ENCODE data around the gene ORAI2.
"Not testable (repeated sequence)": the region's sequence is repeated elsewhere in the genome, so short reads cannot be mapped to it uniquely, and the experiment has no call there.

Gene ORAI2

DNA sequence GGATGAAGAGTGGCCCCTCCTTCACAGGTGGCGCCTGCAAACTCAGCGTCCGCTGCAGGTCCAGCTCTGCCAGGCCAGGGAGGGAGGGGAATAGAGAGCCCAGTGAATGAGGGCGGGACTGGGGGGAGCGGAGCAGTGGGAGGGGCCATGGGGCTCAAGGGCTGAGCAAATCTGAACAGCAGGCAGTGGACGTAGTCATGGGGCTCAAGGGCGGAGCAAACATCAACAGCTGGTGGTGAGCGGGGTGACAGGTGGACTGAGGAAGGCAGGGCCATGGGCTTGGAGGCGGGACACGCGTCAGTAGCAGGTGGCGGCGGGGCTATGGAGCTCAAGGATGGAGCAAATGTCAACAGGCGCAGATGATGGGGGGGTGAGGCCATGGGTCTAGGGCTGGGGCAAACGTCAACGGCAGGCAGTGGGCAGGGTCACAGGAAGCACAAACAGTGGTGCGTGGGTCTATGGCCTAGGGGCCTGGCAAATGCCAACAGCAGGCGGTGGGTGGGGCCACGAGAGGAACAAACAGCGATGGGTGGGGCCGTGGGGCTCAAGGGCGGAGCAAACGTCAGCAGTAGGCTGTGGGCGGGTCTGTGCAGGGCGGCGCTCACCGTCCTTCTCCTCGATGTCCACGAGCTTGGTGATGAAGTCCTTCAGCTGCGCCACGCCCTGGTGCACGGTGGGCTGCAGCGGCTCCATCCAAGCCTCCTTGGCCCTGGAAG is 60.0 kb downstream of the ORAI2 start:
- H3K9me3 ChIP-seq (ENCODE audit: control extremely low read depth in 1 of 5, control insufficient read depth in 4 of 5, insufficient read depth in 2 of 5, low read depth in 1 of 5, low read length in 4 of 5); POLR2A ChIA-PET; H3K4me3 ChIP-seq (ENCODE audit: control insufficient read depth in 1 of 7, extremely low read depth in 1 of 7, insufficient read depth in 4 of 7, low read depth in 2 of 7, low read length in 6 of 7); H3K27ac ChIP-seq (ENCODE audit: insufficient read depth in 1 of 2, low read depth in 1 of 2, low read length in 2 of 2, poor library complexity in 1 of 2, severe bottlenecking in 2 of 2); H3K27me3 ChIP-seq (replicated peaks in 2 of 5; ENCODE audit: control insufficient read depth in 4 of 5, insufficient read depth in 5 of 5, low read length in 4 of 5); H3K4me1 ChIP-seq (ENCODE audit: control extremely low read depth in 1 of 4, control insufficient read depth in 4 of 4, insufficient read depth in 4 of 4, low read length in 3 of 4); DNase-seq; H3K36me3 ChIP-seq (ENCODE audit: control insufficient read depth in 4 of 4, insufficient read depth in 4 of 4, low read length in 3 of 4); CTCF ChIA-PET: not testable (repeated sequence)
- no CpG with 5 or more reads among the region's 33 CpGs for WGBS (ENCODE audit: insufficient coverage)

DNA sequence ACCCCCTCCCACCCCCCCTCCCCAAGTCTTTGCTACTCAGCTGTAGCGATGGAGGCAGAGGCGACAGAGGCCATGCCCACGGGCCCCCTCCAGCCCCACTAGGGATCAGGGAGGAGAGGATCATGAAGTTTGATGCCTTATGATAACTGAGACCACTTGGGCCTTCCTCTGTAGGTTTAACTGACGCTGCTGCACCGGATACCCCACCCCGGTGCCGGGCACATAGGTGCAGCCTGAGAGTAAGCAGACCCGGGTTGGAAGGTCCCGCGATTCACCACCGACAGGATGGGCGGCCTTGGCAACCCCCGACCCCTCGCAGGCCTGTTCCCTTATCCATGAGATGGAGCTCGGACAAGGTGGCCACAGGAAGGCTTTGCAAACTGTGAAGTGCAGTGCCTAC is 60.7 kb downstream of the ORAI2 start:
- H3K27ac ChIP-seq (ENCODE audit: insufficient read depth in 1 of 2, low read depth in 1 of 2, low read length in 2 of 2, poor library complexity in 1 of 2, severe bottlenecking in 2 of 2); H3K4me1 ChIP-seq (ENCODE audit: control extremely low read depth in 1 of 4, control insufficient read depth in 4 of 4, insufficient read depth in 4 of 4, low read length in 3 of 4); H3K9me3 ChIP-seq (ENCODE audit: control extremely low read depth in 1 of 5, control insufficient read depth in 4 of 5, insufficient read depth in 2 of 5, low read depth in 1 of 5, low read length in 4 of 5); H3K27me3 ChIP-seq (replicated peaks in 2 of 5; ENCODE audit: control insufficient read depth in 4 of 5, insufficient read depth in 5 of 5, low read length in 4 of 5); H3K36me3 ChIP-seq (ENCODE audit: control insufficient read depth in 4 of 4, insufficient read depth in 4 of 4, low read length in 3 of 4); POLR2A ChIA-PET; DNase-seq; CTCF ChIA-PET: not testable (repeated sequence)
- peak overlapping the region in 3 of 7 experiments; percentile 42 to 64 (median 51) for H3K4me3 ChIP-seq (ENCODE audit: control insufficient read depth in 1 of 7, extremely low read depth in 1 of 7, insufficient read depth in 4 of 7, low read depth in 2 of 7, low read length in 6 of 7)
- WGBS (ENCODE audit: insufficient coverage), result no CpG with 5 or more reads among the region's 15 CpGs

DNA sequence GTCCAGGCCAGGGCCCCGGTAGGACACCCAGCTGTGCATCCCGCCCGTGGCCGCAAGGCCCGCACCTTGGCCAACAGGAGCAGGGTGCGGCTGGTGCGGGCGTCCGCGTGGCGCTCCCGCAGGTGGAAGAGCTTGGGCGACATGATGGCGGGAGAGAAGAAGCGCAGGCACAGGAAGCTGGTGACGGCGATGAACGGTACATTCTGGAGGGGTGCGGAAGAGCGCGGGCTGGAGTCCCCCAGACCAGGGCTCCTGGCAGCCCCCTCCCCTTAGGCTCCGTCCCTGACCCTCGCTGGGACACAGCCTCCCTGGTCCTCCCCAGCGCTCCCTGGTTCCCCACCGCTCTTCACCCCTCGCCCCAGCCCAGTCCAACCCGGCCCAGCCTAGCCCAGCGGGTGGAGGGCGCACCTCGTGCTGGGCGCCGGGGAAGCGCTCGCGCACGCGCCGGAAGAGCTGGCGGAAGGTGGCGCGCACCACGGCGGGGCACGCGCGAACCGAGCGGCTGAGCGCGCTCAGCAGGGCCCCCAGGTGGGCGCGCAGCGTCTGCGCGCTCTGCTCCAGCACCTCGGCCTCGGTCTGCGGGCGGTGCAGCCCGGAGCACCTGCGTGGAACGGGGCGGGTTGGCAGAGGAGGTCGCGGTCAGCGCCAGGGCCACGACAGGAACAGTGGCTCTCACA is 61.2 kb downstream of the ORAI2 start:
- WGBS (ENCODE audit: insufficient coverage), result no CpG with 5 or more reads among the region's 67 CpGs
- H3K4me1 ChIP-seq (ENCODE audit: control extremely low read depth in 1 of 4, control insufficient read depth in 4 of 4, insufficient read depth in 4 of 4, low read length in 3 of 4); CTCF ChIA-PET; H3K9me3 ChIP-seq (ENCODE audit: control extremely low read depth in 1 of 5, control insufficient read depth in 4 of 5, insufficient read depth in 2 of 5, low read depth in 1 of 5, low read length in 4 of 5); H3K36me3 ChIP-seq (ENCODE audit: control insufficient read depth in 4 of 4, insufficient read depth in 4 of 4, low read length in 3 of 4); H3K27me3 ChIP-seq (replicated peaks in 2 of 5; ENCODE audit: control insufficient read depth in 4 of 5, insufficient read depth in 5 of 5, low read length in 4 of 5); DNase-seq; H3K27ac ChIP-seq (ENCODE audit: insufficient read depth in 1 of 2, low read depth in 1 of 2, low read length in 2 of 2, poor library complexity in 1 of 2, severe bottlenecking in 2 of 2); H3K4me3 ChIP-seq (ENCODE audit: control insufficient read depth in 1 of 7, extremely low read depth in 1 of 7, insufficient read depth in 4 of 7, low read depth in 2 of 7, low read length in 6 of 7); POLR2A ChIA-PET: not testable (repeated sequence)

DNA sequence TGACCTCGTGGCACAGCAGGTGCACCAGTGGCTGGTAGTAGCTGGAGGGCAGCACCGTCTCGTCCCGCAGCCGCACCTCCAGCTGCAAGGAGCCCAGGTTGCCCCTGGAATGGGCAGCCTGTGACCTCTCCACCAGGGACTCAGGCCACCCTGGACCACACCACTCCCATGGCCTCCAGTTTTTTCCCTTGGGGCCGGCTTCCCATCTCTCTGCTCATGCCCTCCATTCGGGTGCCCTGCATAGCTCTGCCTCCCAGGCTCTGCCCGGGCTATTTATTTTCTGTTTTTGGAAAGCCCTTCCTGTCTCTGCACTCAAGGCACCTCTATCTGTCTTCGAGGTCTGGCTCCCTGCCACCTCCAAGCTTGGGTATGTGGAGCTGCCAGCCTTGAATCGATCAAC is 63.5 kb downstream of the ORAI2 start:
- 100% methylated on average over 2 of the region's 10 CpGs for WGBS (ENCODE audit: insufficient coverage)
- DNase-seq; H3K9me3 ChIP-seq (ENCODE audit: control extremely low read depth in 1 of 5, control insufficient read depth in 4 of 5, insufficient read depth in 2 of 5, low read depth in 1 of 5, low read length in 4 of 5); H3K27ac ChIP-seq (ENCODE audit: insufficient read depth in 1 of 2, low read depth in 1 of 2, low read length in 2 of 2, poor library complexity in 1 of 2, severe bottlenecking in 2 of 2); H3K27me3 ChIP-seq (replicated peaks in 2 of 5; ENCODE audit: control insufficient read depth in 4 of 5, insufficient read depth in 5 of 5, low read length in 4 of 5); H3K4me1 ChIP-seq (ENCODE audit: control extremely low read depth in 1 of 4, control insufficient read depth in 4 of 4, insufficient read depth in 4 of 4, low read length in 3 of 4); CTCF ChIA-PET; H3K36me3 ChIP-seq (ENCODE audit: control insufficient read depth in 4 of 4, insufficient read depth in 4 of 4, low read length in 3 of 4); POLR2A ChIA-PET; H3K4me3 ChIP-seq (ENCODE audit: control insufficient read depth in 1 of 7, extremely low read depth in 1 of 7, insufficient read depth in 4 of 7, low read depth in 2 of 7, low read length in 6 of 7): not testable (repeated sequence)

DNA sequence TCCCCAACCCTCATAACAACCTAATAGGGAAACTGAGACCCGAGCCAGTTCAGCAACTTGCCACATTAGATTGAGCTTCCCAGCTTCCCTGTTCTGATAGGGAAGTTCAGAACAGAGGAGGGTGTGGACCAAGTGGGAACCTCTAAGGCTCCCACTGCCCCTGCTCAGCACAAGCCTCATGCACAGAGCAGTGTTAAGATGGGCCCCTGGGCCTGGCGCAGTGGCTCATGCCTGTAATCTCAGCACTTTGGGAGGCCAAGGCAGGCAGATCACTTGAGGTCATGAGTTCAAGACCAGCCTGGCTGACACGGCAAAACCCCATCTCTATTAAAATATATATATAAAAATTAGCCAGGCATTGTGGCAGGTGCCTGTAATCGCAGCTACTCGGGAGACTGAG is 63.9 kb downstream of the ORAI2 start:
- H3K36me3 ChIP-seq (ENCODE audit: control insufficient read depth in 4 of 4, insufficient read depth in 4 of 4, low read length in 3 of 4); DNase-seq; POLR2A ChIA-PET; H3K9me3 ChIP-seq (ENCODE audit: control extremely low read depth in 1 of 5, control insufficient read depth in 4 of 5, insufficient read depth in 2 of 5, low read depth in 1 of 5, low read length in 4 of 5); CTCF ChIA-PET; H3K4me3 ChIP-seq (ENCODE audit: control insufficient read depth in 1 of 7, extremely low read depth in 1 of 7, insufficient read depth in 4 of 7, low read depth in 2 of 7, low read length in 6 of 7); H3K27ac ChIP-seq (ENCODE audit: insufficient read depth in 1 of 2, low read depth in 1 of 2, low read length in 2 of 2, poor library complexity in 1 of 2, severe bottlenecking in 2 of 2); H3K4me1 ChIP-seq (ENCODE audit: control extremely low read depth in 1 of 4, control insufficient read depth in 4 of 4, insufficient read depth in 4 of 4, low read length in 3 of 4); H3K27me3 ChIP-seq (replicated peaks in 2 of 5; ENCODE audit: control insufficient read depth in 4 of 5, insufficient read depth in 5 of 5, low read length in 4 of 5): not testable (repeated sequence)
- no CpG with 5 or more reads among the region's 5 CpGs for WGBS (ENCODE audit: insufficient coverage)

DNA sequence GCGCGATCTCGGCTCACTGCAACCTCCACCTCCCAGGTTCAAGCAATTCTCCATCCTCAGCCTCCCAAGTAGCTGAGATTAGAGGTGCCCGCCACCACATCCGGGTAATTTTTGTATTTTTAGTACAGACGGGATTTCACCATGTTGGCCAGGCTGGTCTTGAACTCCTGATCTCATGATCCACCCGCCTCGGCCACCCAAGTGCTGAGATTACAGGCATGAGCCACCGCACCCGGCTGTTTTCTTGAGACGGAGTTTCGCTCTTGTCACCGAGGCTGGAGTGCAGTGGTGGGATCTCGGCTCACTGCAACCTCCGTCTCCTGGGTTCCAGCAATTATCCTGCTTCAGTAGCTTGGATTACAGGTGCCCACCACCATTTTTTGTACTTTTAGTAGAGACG is 64.9 kb downstream of the ORAI2 start:
- H3K27me3 ChIP-seq (replicated peaks in 2 of 5; ENCODE audit: control insufficient read depth in 4 of 5, insufficient read depth in 5 of 5, low read length in 4 of 5); DNase-seq; CTCF ChIA-PET; H3K4me3 ChIP-seq (ENCODE audit: control insufficient read depth in 1 of 7, extremely low read depth in 1 of 7, insufficient read depth in 4 of 7, low read depth in 2 of 7, low read length in 6 of 7); POLR2A ChIA-PET; H3K9me3 ChIP-seq (ENCODE audit: control extremely low read depth in 1 of 5, control insufficient read depth in 4 of 5, insufficient read depth in 2 of 5, low read depth in 1 of 5, low read length in 4 of 5); H3K4me1 ChIP-seq (ENCODE audit: control extremely low read depth in 1 of 4, control insufficient read depth in 4 of 4, insufficient read depth in 4 of 4, low read length in 3 of 4); H3K36me3 ChIP-seq (ENCODE audit: control insufficient read depth in 4 of 4, insufficient read depth in 4 of 4, low read length in 3 of 4); H3K27ac ChIP-seq (ENCODE audit: insufficient read depth in 1 of 2, low read depth in 1 of 2, low read length in 2 of 2, poor library complexity in 1 of 2, severe bottlenecking in 2 of 2): not testable (repeated sequence)
- WGBS (ENCODE audit: insufficient coverage), result no CpG with 5 or more reads among the region's 16 CpGs

DNA sequence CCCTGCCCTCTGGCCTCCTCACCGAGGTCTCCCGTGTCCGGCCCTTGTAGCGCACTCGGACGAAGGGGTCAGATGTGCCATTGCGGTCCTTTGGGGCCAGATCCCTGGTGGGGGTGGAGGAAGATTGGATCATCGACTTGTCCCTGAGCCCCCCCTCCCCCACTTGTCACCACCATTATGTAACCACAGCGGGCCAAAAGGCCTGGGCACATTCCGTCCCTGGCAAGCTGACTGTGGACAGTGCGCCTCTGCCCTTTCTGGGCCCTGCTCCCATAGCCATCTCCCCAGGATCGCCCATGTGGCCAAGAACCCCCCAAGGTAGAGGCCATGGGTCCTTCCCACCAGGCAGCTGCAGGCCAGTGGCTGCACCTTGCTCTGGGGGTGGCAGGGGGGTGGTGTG is 69.8 kb downstream of the ORAI2 start:
- H3K4me1 ChIP-seq (ENCODE audit: control extremely low read depth in 1 of 4, control insufficient read depth in 4 of 4, insufficient read depth in 4 of 4, low read length in 3 of 4); DNase-seq; H3K9me3 ChIP-seq (ENCODE audit: control extremely low read depth in 1 of 5, control insufficient read depth in 4 of 5, insufficient read depth in 2 of 5, low read depth in 1 of 5, low read length in 4 of 5); CTCF ChIA-PET; H3K36me3 ChIP-seq (ENCODE audit: control insufficient read depth in 4 of 4, insufficient read depth in 4 of 4, low read length in 3 of 4); H3K4me3 ChIP-seq (ENCODE audit: control insufficient read depth in 1 of 7, extremely low read depth in 1 of 7, insufficient read depth in 4 of 7, low read depth in 2 of 7, low read length in 6 of 7); H3K27ac ChIP-seq (ENCODE audit: insufficient read depth in 1 of 2, low read depth in 1 of 2, low read length in 2 of 2, poor library complexity in 1 of 2, severe bottlenecking in 2 of 2); H3K27me3 ChIP-seq (replicated peaks in 2 of 5; ENCODE audit: control insufficient read depth in 4 of 5, insufficient read depth in 5 of 5, low read length in 4 of 5); POLR2A ChIA-PET: not testable (repeated sequence)
- no CpG with 5 or more reads among the region's 12 CpGs for WGBS (ENCODE audit: insufficient coverage)

Data from common myeloid progenitor, CD34-positive (primary cell).